ENCODE measurements around the gene MYLK. TPM values are rescaled to one million over a fixed set of nuclear protein-coding genes. Genes with fewer than 3 reads are reported as not detected.
"Not testable (repeated sequence)": the region's sequence is repeated elsewhere in the genome, so short reads cannot be mapped to it uniquely, and the experiment has no call there.

The MYLK gene
- total RNA-seq, 1 donor from 2014 or later, result 9.5 TPM

DNA sequence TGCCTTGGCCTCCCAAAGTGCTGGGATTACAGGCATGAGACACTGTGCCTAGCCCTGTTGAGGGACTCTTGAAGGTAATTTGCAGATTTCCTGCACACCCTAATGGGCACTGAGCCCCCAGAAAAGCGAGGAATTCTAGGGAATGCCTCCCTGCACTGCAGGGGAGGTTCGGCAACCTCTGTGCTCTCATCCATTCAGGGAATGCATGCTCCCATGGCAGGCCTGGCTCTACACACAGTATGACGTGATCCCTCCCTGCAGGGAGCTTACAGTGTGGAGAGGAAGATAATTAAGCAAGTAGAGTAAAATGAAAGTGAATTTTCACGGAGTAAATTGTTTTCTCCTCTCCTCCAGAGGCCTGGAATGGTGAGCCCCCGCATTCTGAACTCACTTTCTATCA lies 166.0 kb downstream of the MYLK start:
- ATAC-seq, result no peak
- intact Hi-C loops (cut with micrococcal nuclease), result no loop called here
- no peak for DNase-seq

DNA sequence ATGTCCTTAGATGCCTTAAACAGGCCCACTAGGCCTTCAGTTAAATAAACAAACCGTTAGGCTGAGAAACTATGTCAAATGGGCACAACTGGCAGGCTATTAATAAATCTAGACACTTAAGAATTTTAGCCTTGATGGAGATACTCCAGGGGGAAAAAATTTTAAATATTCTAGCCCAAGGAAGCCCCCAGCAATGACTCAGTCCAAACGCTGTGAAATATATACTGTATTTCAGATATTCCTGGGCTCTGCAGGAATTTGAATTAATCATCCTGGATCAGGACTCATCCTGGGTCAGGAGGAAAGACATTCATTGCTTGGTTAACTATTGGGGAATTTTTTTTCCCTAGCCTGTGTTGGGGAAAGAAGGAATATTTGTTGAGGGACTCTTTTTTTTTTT lies 166.7 kb downstream of the MYLK start:
- ATAC-seq; DNase-seq; intact Hi-C loops (cut with micrococcal nuclease): not testable (repeated sequence)

DNA sequence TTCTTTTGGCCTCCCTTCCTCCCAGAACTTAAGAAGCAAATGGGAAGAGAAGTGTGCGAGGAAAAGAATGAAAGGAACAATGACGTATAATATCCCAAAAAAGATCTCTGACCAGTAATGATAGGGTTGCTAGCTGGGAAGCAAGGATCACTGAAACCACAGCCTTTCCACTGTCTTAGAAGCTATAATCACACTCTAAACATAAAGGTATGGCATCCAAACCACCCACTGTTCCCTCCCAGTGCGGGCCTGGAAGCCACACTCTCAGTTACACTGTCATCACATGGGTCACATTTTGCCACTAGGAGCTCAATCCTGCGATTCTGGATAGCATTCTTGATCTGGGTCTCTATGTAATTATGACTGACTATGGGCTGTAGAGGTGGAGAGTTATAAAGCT lies 167.7 kb downstream of the MYLK start:
- ATAC-seq, result no peak
- intact Hi-C loops (cut with micrococcal nuclease), result no loop called here
- DNase-seq, result no peak

DNA sequence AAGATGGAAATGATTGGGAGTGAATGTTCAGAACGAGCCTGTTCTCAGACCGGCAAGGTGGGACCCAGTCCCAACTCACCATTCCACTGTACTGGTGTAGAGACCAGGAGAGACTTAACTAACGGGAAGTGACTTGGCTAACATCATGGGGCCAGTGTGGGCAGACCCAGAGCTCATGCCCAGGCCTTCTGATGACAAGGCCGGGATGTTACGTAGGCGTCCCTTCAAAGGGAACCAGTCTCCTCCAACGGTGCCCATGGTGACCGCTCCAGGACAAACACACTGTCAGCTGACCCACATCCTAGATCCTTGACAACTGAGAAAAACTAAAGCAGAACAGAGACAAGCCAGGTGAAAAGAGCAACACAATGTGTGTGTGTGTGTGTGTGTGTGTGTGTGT lies 170.9 kb downstream of the MYLK start:
- intact Hi-C loops (cut with micrococcal nuclease), result no loop called here
- ATAC-seq, result peak; percentile 44

DNA sequence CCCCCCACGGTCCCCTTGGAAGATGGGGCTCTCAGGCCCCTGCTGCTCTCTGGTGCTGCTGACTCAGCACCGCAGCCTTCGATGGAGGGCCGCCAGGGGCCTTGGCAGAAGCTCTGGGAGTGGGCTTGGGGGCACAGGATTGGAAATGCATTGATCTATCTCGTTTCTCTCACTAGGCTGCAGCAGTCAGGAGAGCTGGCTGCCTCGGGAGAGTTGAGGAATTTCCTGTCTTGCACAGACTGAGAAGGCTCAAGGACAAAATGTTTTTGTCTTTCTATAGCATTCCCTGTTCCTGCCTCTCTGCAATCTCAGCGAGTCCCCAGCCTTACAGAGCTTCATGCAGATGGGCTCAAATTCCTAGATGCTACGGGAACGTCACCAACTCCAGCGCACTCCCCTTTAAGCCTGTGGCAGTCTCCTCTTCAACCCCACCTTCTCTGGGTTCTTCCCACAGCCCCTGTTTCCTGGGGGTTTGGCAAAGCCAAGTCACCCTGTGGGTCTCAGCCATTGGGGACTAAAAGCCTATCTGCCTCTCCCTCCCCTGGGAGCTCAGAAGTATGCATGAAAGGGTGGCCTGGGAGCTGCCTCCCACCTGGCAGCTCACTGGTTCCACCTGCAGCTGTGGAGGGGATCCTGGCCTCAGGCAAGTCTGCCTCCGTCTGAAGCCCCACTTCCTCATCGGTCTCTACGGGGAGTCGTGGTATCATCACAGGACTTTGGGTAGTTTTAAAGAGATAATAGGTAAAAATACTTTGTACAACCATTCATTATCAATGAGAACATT lies 171.9 kb downstream of the MYLK start:
- ATAC-seq, result peak; percentile 58

More for the DNA sequence above, 170.9 kb downstream of the MYLK start:
- no peak for DNase-seq

DNA sequence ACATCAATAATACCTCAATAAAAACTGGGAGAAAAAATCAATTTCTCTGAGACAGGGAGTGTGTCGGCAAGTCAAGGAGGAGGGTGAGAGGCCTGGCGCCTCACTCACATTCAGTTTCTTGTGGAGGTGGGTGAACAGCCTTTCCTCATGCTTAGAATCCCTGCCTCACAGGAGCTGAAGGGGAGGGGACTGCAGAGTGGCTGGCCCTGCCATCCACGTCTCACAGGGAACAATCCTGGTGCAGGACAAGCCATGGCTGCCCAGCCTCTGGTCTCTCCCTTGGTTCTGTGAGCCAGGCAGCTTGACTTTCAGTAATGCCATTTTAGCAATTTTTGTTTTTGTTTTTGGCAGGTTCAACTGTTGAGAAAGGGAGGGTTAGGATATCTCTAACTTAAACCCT lies 172.8 kb downstream of the MYLK start:
- intact Hi-C loops (cut with micrococcal nuclease), result no loop called here
- no peak for DNase-seq
- ATAC-seq, result no peak

More for the DNA sequence above, 171.9 kb downstream of the MYLK start:
- DNase-seq, result no peak
- intact Hi-C loops (cut with micrococcal nuclease), result no loop called here

DNA sequence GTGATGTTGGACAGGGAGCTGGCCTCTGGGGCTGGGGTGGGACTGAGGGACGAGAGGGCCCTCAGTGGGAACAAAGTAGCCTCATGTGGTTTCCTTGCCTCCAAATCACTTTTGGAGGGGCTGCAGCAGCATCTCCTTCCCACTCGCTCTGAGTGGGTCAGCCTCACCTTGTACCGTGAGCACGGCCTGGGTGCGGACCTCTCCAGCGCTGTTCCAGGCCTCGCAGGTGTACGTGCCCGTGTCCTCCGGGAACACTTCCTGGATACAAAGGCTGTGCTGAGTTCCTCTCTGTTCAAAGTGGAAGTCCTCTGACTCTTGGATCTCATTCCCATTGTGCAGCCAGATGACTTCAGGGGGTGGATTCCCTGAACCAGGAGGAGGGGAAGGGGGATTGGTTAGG lies 175.6 kb downstream of the MYLK start:
- intact Hi-C loops (cut with micrococcal nuclease), result no loop called here
- ATAC-seq (no peak), DNase-seq (no peak)

DNA sequence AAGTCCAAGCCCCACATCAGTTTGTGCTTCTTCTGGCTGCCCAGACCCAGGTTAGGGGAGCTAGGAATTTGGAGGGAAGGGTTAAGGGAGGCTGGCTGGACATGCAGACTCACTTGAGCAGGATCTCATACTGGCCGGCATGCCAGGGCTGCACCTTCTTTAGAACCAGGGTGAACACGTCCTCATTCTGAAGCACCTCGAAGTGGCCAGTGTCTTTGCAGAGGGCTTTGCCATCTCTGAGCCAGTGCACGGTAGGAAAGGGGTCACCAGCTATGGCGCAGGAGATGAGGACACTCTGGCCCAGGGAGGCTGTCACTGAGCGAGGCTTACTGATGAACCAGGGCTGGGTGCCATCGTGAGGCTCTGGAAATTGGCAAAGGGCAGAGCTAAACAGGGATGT lies 176.5 kb downstream of the MYLK start:
- ATAC-seq; DNase-seq; intact Hi-C loops (cut with micrococcal nuclease): not testable (repeated sequence)

DNA sequence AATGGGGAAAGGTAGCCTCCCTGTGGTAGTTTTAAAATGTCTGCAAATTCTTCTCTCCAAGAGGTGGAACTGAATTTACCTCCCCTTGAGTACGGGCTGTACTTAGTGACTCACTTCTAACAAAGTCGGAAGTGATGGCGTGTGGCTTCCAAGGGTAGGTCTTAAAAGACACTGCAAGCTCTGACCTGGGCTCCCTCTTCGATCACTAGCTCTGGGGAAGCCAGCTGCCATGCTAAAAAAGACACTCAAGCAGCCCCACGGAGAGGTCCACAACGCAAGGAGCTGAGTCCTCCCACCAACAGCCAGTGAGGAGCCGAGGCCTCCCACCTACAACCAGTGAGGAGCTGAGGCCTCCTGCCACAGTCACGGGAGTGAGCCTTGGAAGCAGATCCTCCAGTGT lies 177.3 kb downstream of the MYLK start:
- intact Hi-C loops (cut with micrococcal nuclease), result no loop called here
- no peak for ATAC-seq
- DNase-seq, result no peak

DNA sequence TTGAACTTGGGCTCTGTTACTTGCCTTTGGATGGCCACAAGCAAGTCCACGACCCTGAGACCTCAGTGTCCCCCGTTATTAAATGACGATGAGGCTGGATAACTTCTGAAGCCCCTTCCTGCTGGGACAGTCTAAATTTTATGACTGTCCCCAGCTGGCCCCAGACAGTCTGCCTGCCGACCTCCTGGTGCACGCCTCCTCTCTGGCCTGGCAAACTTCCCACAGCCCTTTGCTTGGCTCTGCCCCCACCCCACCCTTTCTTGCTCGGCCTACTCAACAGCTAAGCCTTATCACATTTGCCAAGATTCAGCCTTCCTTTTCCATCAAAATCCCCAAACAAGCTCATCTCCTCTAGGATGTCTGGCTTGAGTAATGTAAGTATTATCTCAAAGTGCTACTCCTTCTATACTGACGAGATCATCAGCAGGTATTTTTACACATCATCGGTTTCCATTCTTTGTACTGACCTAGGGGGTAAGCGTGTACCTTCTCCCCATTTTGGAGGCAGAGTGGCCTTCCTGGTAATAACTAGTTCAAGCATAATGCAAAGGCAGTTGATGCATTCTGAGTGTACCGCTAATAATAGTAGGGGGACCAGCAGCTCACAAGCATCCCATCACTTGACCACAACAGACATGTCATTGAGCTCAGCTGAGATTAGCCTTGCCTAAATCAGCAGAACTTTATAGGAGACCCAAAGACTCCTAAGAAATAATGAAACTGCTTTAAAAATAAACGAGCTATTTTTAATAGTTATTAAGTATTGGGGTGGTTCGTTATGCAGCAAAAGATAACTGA lies 178.4 kb downstream of the MYLK start:
- DNase-seq, result no peak
- intact Hi-C loops (cut with micrococcal nuclease), result no loop called here
- ATAC-seq, result no peak

DNA sequence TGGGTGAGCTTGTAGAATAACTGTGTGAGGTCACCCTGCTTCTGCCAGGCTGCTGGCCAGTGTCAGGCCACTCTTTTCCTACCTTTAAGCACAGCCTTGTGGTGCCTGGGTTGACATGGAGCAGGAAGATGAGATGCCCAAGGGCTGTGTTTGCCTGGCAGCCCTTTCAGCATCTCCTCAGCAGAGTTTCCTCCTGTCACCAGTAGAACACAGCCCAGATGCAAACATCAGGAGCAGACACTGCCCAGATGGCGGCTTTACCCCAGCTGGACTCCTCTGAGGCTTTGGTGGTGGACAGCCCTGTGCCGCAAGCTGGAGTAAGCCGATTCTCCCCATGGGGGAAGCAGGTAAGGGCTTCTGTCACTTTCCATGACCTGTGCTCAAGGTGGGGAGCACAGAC lies 180.5 kb downstream of the MYLK start:
- not testable (repeated sequence) for ATAC-seq, DNase-seq
- intact Hi-C loops (cut with micrococcal nuclease), result loop anchor here (5.0 kb wide), 1 partner anchor 51 kb away; no protein-coding TSS in a partner anchor

DNA sequence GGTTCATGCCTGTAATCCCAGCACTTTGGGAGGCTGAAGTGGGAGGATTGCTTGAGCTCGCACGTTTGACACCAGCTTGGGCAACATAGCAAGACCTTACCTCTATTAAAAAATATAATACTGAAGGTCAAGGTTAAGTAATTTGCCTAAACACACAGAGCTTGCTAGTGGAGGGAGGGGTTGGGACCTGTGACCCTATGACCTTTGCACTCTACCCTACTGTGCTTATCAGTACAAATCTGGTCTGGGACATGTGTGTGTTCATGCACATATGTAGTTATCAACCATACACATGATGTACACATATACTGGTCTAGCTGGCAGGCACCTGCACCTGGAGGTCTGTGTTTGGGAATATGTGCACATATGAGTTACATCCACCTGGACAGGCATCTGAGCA lies 181.4 kb downstream of the MYLK start:
- intact Hi-C loops (cut with micrococcal nuclease), result loop anchor here (5.0 kb wide), 1 partner anchor 50 kb away; no protein-coding TSS in a partner anchor
- DNase-seq, result no peak
- ATAC-seq, result no peak

DNA sequence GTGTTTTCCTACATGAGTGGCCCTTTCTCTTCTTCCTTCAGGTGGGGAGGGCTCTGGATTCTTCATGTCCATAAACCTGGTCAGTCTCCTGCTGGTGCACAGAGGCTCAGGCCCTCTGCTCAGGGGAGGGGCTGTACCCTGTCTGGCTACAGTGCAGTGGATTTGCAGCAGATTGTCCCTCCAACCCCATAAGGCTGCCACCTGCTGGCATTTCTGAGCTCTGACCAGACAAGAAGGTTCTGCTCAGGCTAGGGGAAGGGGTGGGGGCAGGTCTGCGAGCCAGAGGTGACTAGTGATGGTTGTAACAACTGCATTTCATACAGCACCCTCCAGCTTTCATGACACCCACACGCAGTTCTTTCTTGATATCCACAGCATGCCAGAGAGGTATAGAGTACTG lies 182.1 kb downstream of the MYLK start:
- DNase-seq (peak; percentile 65), ATAC-seq (peak; percentile 84)
- intact Hi-C loops (cut with micrococcal nuclease), result loop anchor here (5.0 kb wide), 1 partner anchor 50 kb away; no protein-coding TSS in a partner anchor

DNA sequence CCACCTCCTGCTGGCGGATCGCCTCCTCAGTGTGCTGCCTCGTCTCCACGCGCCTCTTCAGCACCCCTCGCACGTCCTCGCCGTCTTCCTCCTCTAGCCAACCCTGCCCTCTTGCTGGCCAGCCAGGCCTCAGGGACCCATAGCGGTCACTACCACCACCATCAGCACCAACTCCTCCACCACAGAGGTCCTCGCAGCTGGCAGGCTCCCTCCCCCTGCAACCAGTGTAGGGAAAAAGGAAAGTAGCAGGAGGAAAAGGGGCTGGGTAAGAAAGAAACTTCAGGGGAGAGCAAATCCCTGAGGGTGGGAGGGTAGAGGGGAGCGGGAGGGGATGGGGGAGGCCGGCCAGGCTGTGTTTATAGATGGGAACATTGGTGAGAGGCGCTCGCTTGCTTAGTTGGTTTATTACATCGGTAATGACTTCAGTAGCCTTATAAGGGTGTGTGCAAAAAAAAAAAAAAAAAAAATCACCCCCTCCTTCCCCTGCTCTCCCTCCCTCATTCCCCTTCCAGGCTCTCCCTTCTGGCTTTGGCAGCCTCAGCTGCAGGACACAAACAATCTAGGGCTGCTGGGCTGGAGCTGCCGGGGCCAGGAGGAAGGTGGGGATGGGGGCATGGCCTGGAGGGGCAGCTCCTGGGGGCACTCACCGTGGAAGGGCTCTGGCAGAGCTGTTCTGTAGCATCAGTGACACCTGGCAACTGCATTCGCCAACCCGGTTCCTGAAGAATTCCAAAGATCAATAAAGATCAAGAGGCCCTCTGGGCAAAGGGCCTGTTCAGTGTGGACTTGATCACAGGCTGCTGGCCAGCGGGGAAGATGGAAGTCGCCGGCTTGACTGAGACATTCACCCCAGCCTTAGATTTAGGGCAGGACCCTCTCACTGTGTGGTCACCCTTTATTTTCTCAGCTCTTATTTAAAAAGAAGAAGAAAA lies 183.1 kb downstream of the MYLK start:
- no peak for DNase-seq
- intact Hi-C loops (cut with micrococcal nuclease), result loop anchor here (5.0 kb wide), 1 partner anchor 49 kb away; no protein-coding TSS in a partner anchor
- ATAC-seq, result peak; percentile 46

DNA sequence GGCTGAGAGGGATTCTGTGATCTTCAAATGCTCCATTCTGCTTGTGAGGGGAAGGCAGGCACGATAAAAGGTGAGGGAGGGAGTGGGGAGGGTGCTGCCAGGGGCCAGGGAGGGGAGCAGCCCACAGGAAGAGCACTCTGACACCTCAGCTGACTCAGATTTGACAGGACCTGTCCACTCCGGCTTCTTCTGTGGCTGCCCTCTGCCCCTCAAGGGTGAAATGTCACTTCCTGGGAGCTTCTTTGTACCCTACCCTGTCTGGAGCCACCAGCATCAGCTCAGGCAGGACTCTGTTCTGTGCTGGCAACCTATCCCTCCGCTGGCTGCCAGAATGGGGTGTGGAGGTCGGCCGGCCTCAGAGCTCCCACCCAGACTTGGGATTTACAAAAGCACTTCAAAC lies 185.3 kb downstream of the MYLK start:
- intact Hi-C loops (cut with micrococcal nuclease), result no loop called here
- DNase-seq (no peak), ATAC-seq (no peak)

DNA sequence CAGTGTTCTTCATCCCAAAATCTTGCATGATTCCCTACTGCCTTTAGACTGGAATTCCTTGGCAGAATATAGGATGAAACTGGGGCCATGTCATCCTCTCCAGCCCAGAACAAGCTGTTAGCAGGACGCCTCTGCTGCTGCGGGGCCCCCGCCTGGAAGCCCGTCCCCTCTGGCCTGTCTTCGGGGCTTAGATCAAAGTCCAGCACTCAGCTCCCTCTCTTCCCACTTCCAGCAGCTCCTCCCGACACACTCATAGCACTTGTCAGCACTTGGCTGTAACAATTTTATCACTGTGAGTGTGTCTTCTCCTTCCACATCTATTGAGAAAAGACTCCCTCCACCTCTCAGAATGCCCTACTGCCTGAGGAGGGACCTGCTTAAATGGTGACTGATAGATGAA lies 187.3 kb downstream of the MYLK start:
- ATAC-seq (no peak), DNase-seq (no peak)
- intact Hi-C loops (cut with micrococcal nuclease), result no loop called here

DNA sequence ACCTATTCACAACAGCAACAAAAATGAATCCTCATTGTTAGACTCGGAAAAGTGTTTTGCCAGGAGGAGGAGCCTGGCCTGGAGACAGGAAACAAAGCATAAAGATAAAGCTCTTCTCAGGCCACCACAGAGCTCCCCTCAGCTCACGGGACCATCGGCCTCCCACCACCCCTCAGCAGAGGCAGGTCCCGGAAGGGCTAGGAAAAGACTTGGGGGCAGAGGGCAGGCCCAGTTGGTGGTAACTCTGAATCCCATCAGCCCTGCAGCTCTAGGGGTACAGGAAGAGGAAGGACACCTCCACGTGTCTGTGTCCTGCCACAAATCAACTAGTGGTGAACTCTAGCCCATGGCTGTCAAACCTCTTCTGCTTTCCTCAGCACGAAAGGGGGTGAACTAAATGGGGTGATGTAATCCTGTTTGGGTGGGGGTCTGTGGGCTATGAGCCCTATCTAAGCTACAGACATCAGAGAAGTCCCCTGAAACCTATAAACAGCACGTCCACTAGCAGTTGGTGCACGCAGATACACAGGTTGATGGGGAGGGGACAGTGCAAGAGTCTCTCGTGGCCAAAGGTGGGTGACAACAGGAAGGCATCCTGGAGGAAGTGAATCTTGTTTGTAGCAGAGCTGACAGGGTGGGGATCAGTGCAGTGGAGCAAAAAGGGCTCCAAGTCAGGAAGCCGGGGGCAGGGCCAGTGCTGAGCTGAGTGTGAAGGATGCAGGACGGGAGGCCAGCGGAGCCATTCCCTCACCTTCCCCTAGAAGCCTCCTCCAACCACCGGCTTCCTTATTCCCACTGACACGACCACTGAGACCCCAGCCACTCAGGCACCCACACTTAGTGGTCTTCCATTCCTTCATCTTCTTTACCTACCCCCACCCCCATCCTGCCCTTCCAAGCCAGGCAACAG lies 188.1 kb downstream of the MYLK start:
- ATAC-seq (no peak), DNase-seq (no peak)
- intact Hi-C loops (cut with micrococcal nuclease), result no loop called here

DNA sequence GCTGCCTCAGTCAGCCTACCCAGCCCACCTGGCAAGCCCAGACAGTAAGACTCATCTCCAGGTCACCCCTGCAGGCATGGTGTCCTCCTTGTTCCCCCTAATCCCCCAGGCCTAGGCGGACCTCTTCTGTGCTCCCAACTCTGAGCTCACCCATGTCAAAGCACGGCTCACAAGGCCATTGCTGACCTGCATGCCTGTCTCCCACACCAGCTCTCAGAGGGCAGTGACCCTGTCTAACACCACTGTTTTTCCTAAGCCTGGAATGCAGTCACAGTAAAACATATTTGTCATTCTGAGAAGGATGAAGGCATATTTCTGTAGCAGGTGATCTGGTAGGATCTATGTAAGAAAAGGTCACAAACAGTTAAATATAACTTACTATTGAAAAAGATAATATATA lies 189.0 kb downstream of the MYLK start:
- ATAC-seq (no peak), DNase-seq (no peak)
- intact Hi-C loops (cut with micrococcal nuclease), result no loop called here

Data from left ventricle myocardium superior (tissue), 1 donor.